Activated CD4-positive, alpha-beta T cell treated with anti-CD3 and anti-CD28 coated beads for 24 hours (primary cell): ENCODE data around the gene SF1.

Experiments used
- DNase-seq, 2 donors: peaks; one replicate each; pipeline ENCODE4 v3.0.0-alpha.2; 2020; ENCODE audit warnings: low read depth in 2 of 2

SF1 gene

GRCh38 chr11:64777449-64778222 lies 706 bp downstream of the SF1 start:
- peak; percentile 61 to 69 for DNase-seq

- DNase-seq = no peak
Observed at GRCh38 chr11:64776875-64777274, 1.5 kb downstream of the SF1 start.

- no peak for DNase-seq
Observed at GRCh38 chr11:64776425-64776824, 1.9 kb downstream of the SF1 start.

- no peak for DNase-seq
Observed at GRCh38 chr11:64774144-64774543, 4.2 kb downstream of the SF1 start.

- DNase-seq = no peak
Observed at GRCh38 chr11:64772303-64773018, 5.9 kb downstream of the SF1 start.

- no peak for DNase-seq
Observed at GRCh38 chr11:64771861-64772260, 6.5 kb downstream of the SF1 start.

GRCh38 chr11:64770120-64770519 lies 8.2 kb downstream of the SF1 start:
- no peak for DNase-seq

- no peak for DNase-seq
Observed at GRCh38 chr11:64769283-64769682, 9.1 kb downstream of the SF1 start.

- DNase-seq = no peak
Observed at GRCh38 chr11:64768300-64768694, 10.0 kb downstream of the SF1 start.

GRCh38 chr11:64767344-64768299 lies 10.7 kb downstream of the SF1 start:
- DNase-seq = peak; percentile 74 to 79

- no peak for DNase-seq
Observed at GRCh38 chr11:64766881-64767280, 11.5 kb downstream of the SF1 start.

GRCh38 chr11:64765851-64766665 lies 12.3 kb downstream of the SF1 start:
- no peak for DNase-seq

GRCh38 chr11:64765291-64765850 lies 13.0 kb downstream of the SF1 start:
- no peak for DNase-seq

- no peak for DNase-seq
Observed at GRCh38 chr11:64764753-64765152, 13.6 kb downstream of the SF1 start.

GRCh38 chr11:64764040-64764611 lies 14.2 kb downstream of the SF1 start:
- no peak for DNase-seq

- no peak for DNase-seq
Observed at GRCh38 chr11:64763526-64764039, 14.8 kb downstream of the SF1 start.

- no peak for DNase-seq
Observed at GRCh38 chr11:64762674-64763525, 15.4 kb downstream of the SF1 start.

- DNase-seq = no peak
Observed at GRCh38 chr11:64762277-64762673, 16.1 kb downstream of the SF1 start.

GRCh38 chr11:64760759-64761420 lies 17.5 kb downstream of the SF1 start:
- DNase-seq = no peak
